HEK293T (cell line): ENCODE data around the gene PPP1R13B.

Experiments used
- ARNT ChIP-seq: fragments of 450-650 bp; IDR thresholded peaks from 2 replicates; pipeline ENCODE4 v1.6.1; 2017; ENCODE audit warnings: mild to moderate bottlenecking
- ELF4 ChIP-seq: fragments of 450-650 bp; IDR thresholded peaks from 2 replicates; pipeline ENCODE4 v1.6.1; 2017; ENCODE audit warnings: antibody characterized with exemption
- FOXA1 ChIP-seq: fragments of 450-650 bp; IDR thresholded peaks from 2 replicates; pipeline ENCODE4 v1.6.1; 2016; ENCODE audit warnings: mild to moderate bottlenecking
- FOXK2 ChIP-seq: fragments of 450-650 bp; IDR thresholded peaks from 2 replicates; pipeline ENCODE4 v1.6.1; 2016; ENCODE audit warnings: mild to moderate bottlenecking
- FOXM1 ChIP-seq: fragments of 450-650 bp; IDR thresholded peaks from 2 replicates; pipeline ENCODE4 v1.6.1; 2017; ENCODE audit warnings: mild to moderate bottlenecking, borderline replicate concordance
- HDGF ChIP-seq: fragments of 450-650 bp; IDR thresholded peaks from 2 replicates; pipeline ENCODE4 v1.6.1; 2017; ENCODE audit warnings: antibody characterized with exemption, borderline replicate concordance
- L3MBTL2 ChIP-seq: fragments of 450-650 bp; conservative IDR thresholded peaks from 2 replicates; pipeline ENCODE4 v1.6.1; 2016; ENCODE audit warnings: mild to moderate bottlenecking
- LEF1 ChIP-seq: fragments of 450-650 bp; IDR thresholded peaks from 2 replicates; pipeline ENCODE4 v1.6.1; 2017; ENCODE audit warnings: mild to moderate bottlenecking, borderline replicate concordance
- NFRKB ChIP-seq: fragments of 450-650 bp; IDR thresholded peaks from 2 replicates; pipeline ENCODE4 v1.6.1; 2016; ENCODE audit warnings: mild to moderate bottlenecking, moderate library complexity
- SUZ12 ChIP-seq: fragments of 450-650 bp; IDR thresholded peaks from 2 replicates; pipeline ENCODE4 v1.6.1; 2016; ENCODE audit warnings: mild to moderate bottlenecking
- TARDBP ChIP-seq: fragments of 450-650 bp; IDR thresholded peaks from 2 replicates; pipeline ENCODE4 v1.6.1; 2016
- ZNF384 ChIP-seq: fragments of 450-650 bp; IDR thresholded peaks from 2 replicates; pipeline ENCODE4 v1.6.1; 2016

DNA sequence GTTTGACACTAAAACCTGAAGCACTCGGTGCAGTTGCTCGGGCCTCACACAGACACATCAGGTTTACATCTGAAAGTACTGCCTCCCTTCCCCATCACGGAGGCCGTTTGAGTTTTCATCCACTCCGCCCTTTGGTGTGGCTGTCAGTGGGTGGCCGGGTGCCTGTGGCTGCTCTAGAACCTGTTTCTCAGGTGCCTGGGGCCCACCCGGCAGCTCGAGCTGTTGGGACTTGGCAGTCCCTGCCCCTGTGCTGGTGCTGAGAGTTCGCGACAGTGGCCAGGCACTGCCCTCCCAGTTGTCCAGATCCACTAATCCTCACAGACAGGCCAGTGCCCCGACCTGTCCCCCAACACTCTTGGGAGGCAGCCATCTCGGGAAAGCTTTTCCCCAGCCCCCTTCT lies 154.5 kb downstream of the PPP1R13B start:
- TF ChIP-seq SUZ12 (no peak), FOXM1 (no peak), HDGF (no peak), ELF4 (no peak), FOXA1 (no peak), LEF1 (no peak), ZNF384 (no peak), NFRKB (no peak), TARDBP (no peak), L3MBTL2 (no peak), FOXK2 (no peak), ARNT (no peak)
